CD4-positive, CD25-positive, alpha-beta regulatory T cell (primary cell): ENCODE data around the gene AADAC. TPM values are rescaled to one million over a fixed set of nuclear protein-coding genes. Genes with fewer than 3 reads are reported as not detected.
"Not testable (repeated sequence)": the region's sequence is repeated elsewhere in the genome, so short reads cannot be mapped to it uniquely, and the experiment has no call there.

Experiments used
- ATAC-seq, 2 donors: fragments of 150-1000 bp; cut with Tn5 transposase; one replicate each; pipeline ENCODE4 v1.10.0; 2021; ENCODE audit warnings: low read depth in 2 of 2, moderate number of reproducible peaks in 2 of 2, moderate library complexity in 1 of 2
- DNase-seq, 3 donors: peaks; one replicate each; pipeline versions ENCODE4 v3.0.0 to v3.0.0-alpha.2; 2012 to 2022; ENCODE audit warnings: mixed read lengths in 1 of 3
- H3K27ac ChIP-seq: one replicate; pipeline ENCODE4 v1.7.0; 2013; ENCODE audit warnings: mild to moderate bottlenecking, low read length; ENCODE audit not compliant: insufficient read depth, poor library complexity, severe bottlenecking
- H3K27me3 ChIP-seq: one replicate; pipeline ENCODE4 v1.7.0; 2013; ENCODE audit warnings: low read length; ENCODE audit not compliant: control insufficient read depth, insufficient read depth
- H3K36me3 ChIP-seq: one replicate; pipeline ENCODE4 v1.7.0; 2013; ENCODE audit warnings: mild to moderate bottlenecking, low read length, moderate library complexity; ENCODE audit not compliant: control insufficient read depth, insufficient read depth
- H3K4me1 ChIP-seq: 2 replicates; pipeline ENCODE4 v1.7.0; 2013; ENCODE audit warnings: mild to moderate bottlenecking, low read length; ENCODE audit not compliant: insufficient read depth, control insufficient read depth, poor library complexity, severe bottlenecking
- H3K4me3 ChIP-seq: one replicate; pipeline ENCODE4 v1.7.0; 2013; ENCODE audit warnings: low read depth, mild to moderate bottlenecking, low read length, moderate library complexity
- H3K9me3 ChIP-seq, 2 experiments: 1 replicate in 1 of 2; 2 replicates in 1 of 2; pipeline ENCODE4 v1.7.0; 2013; ENCODE audit warnings: low read length in 2 of 2, mild to moderate bottlenecking in 1 of 2, moderate library complexity in 1 of 2; ENCODE audit not compliant: control insufficient read depth in 2 of 2
- H3K27ac Mint-ChIP-seq, 3 donors: one replicate each; pipeline ENCODE4 v1.8.0; 2020 to 2022; ENCODE audit warnings: mild to moderate bottlenecking in 3 of 3, mixed read lengths in 3 of 3, moderate library complexity in 2 of 3
- H3K27me3 Mint-ChIP-seq: one replicate; pipeline ENCODE4 v1.8.0; 2022; ENCODE audit warnings: mild to moderate bottlenecking, mixed read lengths
- H3K36me3 Mint-ChIP-seq: one replicate; pipeline ENCODE4 v1.8.0; 2020; ENCODE audit warnings: mixed read lengths
- H3K4me1 Mint-ChIP-seq, 4 donors: one replicate each; pipeline ENCODE4 v1.8.0; 2020 to 2022; ENCODE audit warnings: mixed read lengths in 4 of 4, mild to moderate bottlenecking in 1 of 4
- H3K4me3 Mint-ChIP-seq, 4 donors: one replicate each; pipeline ENCODE4 v1.8.0; 2020 to 2022; ENCODE audit warnings: mild to moderate bottlenecking in 4 of 4, mixed read lengths in 4 of 4, moderate library complexity in 3 of 4
- H3K9me3 Mint-ChIP-seq, 7 donors: one replicate each; pipeline ENCODE4 v1.8.0; 2020 to 2022; ENCODE audit warnings: mixed read lengths in 7 of 7, mild to moderate bottlenecking in 3 of 7, moderate library complexity in 2 of 7
- polyA plus RNA-seq, 4 donors: library from polyadenylated mRNA; unstranded; fragments of 300-500 nt; fragmentation: Illumina TruSeq; gene quantifications; one replicate each; pipeline ENCODE4 v1.2.3, GENCODE V29; 2021
- total RNA-seq: library from RNA; stranded (reverse); gene quantifications from one replicate; pipeline ENCODE4 v1.2.3, GENCODE V29; 2022

Gene AADAC
- total and polyA plus RNA-seq, 5 donors from 2014 or later = not detected

- no peaks in the 10 kb centered on the region for H3K36me3 ChIP-seq
- no peaks in the 10 kb centered on the region for H3K4me1 ChIP-seq
- Mint-ChIP-seq H3K36me3 (no peaks in the 10 kb centered on the region), H3K4me3 (no peak overlapping the region), H3K27me3 (peaks cover 19% of the 10 kb centered on the region), H3K9me3 (peaks cover 0 to 8% (median 0%) of the 10 kb centered on the region in 7 donors), H3K4me1 (no peaks in the 10 kb centered on the region), H3K27ac (no peak overlapping the region)
- no peak for DNase-seq
- ATAC-seq = no peak
- no peak overlapping the region for H3K4me3 ChIP-seq
- no peaks in the 10 kb centered on the region for H3K9me3 ChIP-seq
- no peak overlapping the region for H3K27ac ChIP-seq
- H3K27me3 ChIP-seq = peaks cover 8% of the 10 kb centered on the region
Observed at GRCh38 chr3:151843275-151843674, 29.4 kb downstream of the AADAC start.

- Histone ChIP-seq H3K36me3 (no peaks in the 10 kb centered on the region), H3K27ac (no peak overlapping the region), H3K9me3 (no peaks in the 10 kb centered on the region), H3K4me1 (no peaks in the 10 kb centered on the region), H3K4me3 (no peak overlapping the region), H3K27me3 (peaks cover 8% of the 10 kb centered on the region)
- H3K4me3 Mint-ChIP-seq = no peak overlapping the region
- peaks cover 24% of the 10 kb centered on the region for H3K27me3 Mint-ChIP-seq
- no peaks in the 10 kb centered on the region for H3K36me3 Mint-ChIP-seq
- no peak overlapping the region for H3K27ac Mint-ChIP-seq
- ATAC-seq (no peak), DNase-seq (no peak)
- no peaks in the 10 kb centered on the region for H3K4me1 Mint-ChIP-seq
- H3K9me3 Mint-ChIP-seq = peaks cover 0 to 8% (median 0%) of the 10 kb centered on the region in 7 donors
Observed at GRCh38 chr3:151845306-151845905, 31.5 kb downstream of the AADAC start.

GRCh38 chr3:151850065-151850464 lies 36.1 kb downstream of the AADAC start:
- not testable (repeated sequence) for H3K27me3 ChIP-seq, ATAC-seq, H3K9me3 ChIP-seq, H3K4me3 Mint-ChIP-seq, H3K36me3 Mint-ChIP-seq, H3K4me1 Mint-ChIP-seq, H3K27ac Mint-ChIP-seq, H3K36me3 ChIP-seq, H3K4me3 ChIP-seq, DNase-seq, H3K4me1 ChIP-seq, H3K27ac ChIP-seq
- Mint-ChIP-seq H3K27me3 (peaks cover 16% of the 10 kb centered on the region), H3K9me3 (peaks cover 0 to 10% (median 5%) of the 10 kb centered on the region in 7 donors)

- no peak overlapping the region for H3K27ac Mint-ChIP-seq
- no peak overlapping the region for H3K4me3 ChIP-seq
- H3K36me3 Mint-ChIP-seq = no peaks in the 10 kb centered on the region
- peaks cover 12% of the 10 kb centered on the region for H3K27me3 Mint-ChIP-seq
- H3K9me3 Mint-ChIP-seq = peaks cover 0 to 10% (median 1%) of the 10 kb centered on the region in 7 donors
- H3K4me3 Mint-ChIP-seq = no peak overlapping the region
- H3K4me1 ChIP-seq = no peaks in the 10 kb centered on the region
- no peaks in the 10 kb centered on the region for H3K36me3 ChIP-seq
- H3K9me3 ChIP-seq = no peaks in the 10 kb centered on the region
- peaks cover 5% of the 10 kb centered on the region for H3K27me3 ChIP-seq
- H3K4me1 Mint-ChIP-seq = peaks cover 0 to 3% (median 0%) of the 10 kb centered on the region in 4 donors
- DNase-seq = no peak
- ATAC-seq = no peak
- H3K27ac ChIP-seq = no peak overlapping the region
Observed at GRCh38 chr3:151852074-151852811, 38.3 kb downstream of the AADAC start.

GRCh38 chr3:151856118-151856517 lies 42.2 kb downstream of the AADAC start:
- peaks cover 0 to 5% (median 0%) of the 10 kb centered on the region in 7 donors for H3K9me3 Mint-ChIP-seq
- ATAC-seq (no peak), DNase-seq (no peak)
- no peak overlapping the region for H3K4me3 Mint-ChIP-seq
- H3K9me3 ChIP-seq = no peaks in the 10 kb centered on the region
- H3K27ac Mint-ChIP-seq = no peak overlapping the region
- H3K36me3 ChIP-seq = no peaks in the 10 kb centered on the region
- peaks cover 3% of the 10 kb centered on the region for H3K27me3 Mint-ChIP-seq
- no peak overlapping the region for H3K4me3 ChIP-seq
- H3K4me1 Mint-ChIP-seq = peaks cover 0 to 3% (median 0%) of the 10 kb centered on the region in 4 donors
- no peaks in the 10 kb centered on the region for H3K4me1 ChIP-seq
- no peak overlapping the region for H3K27ac ChIP-seq
- no peaks in the 10 kb centered on the region for H3K36me3 Mint-ChIP-seq
- peaks cover 5% of the 10 kb centered on the region for H3K27me3 ChIP-seq

- H3K9me3 Mint-ChIP-seq = peaks cover 0 to 2% (median 0%) of the 10 kb centered on the region in 7 donors
- no peak overlapping the region for H3K4me3 Mint-ChIP-seq
- H3K36me3 Mint-ChIP-seq = no peaks in the 10 kb centered on the region
- H3K36me3 ChIP-seq = no peaks in the 10 kb centered on the region
- H3K27me3 ChIP-seq = peaks cover 5% of the 10 kb centered on the region
- H3K27ac ChIP-seq = no peak overlapping the region
- no peaks in the 10 kb centered on the region for H3K9me3 ChIP-seq
- no peak overlapping the region for H3K4me3 ChIP-seq
- ATAC-seq = no peak
- no peak for DNase-seq
- H3K27me3 Mint-ChIP-seq = no peaks in the 10 kb centered on the region
- no peak overlapping the region for H3K27ac Mint-ChIP-seq
- peaks cover 0 to 3% (median 0%) of the 10 kb centered on the region in 4 donors for H3K4me1 Mint-ChIP-seq
- no peaks in the 10 kb centered on the region for H3K4me1 ChIP-seq
Observed at GRCh38 chr3:151856641-151857040, 42.7 kb downstream of the AADAC start.

- Histone ChIP-seq H3K36me3 (no peaks in the 10 kb centered on the region), H3K27ac (no peak overlapping the region), H3K4me1 (no peaks in the 10 kb centered on the region), H3K4me3 (no peak overlapping the region), H3K9me3 (no peaks in the 10 kb centered on the region), H3K27me3 (peaks cover 5% of the 10 kb centered on the region)
- H3K4me3 Mint-ChIP-seq = no peak overlapping the region
- H3K4me1 Mint-ChIP-seq = no peaks in the 10 kb centered on the region
- DNase-seq (no peak), ATAC-seq (no peak)
- no peak overlapping the region for H3K27ac Mint-ChIP-seq
- peaks cover 0 to 2% (median 0%) of the 10 kb centered on the region in 7 donors for H3K9me3 Mint-ChIP-seq
- H3K36me3 Mint-ChIP-seq = no peaks in the 10 kb centered on the region
- H3K27me3 Mint-ChIP-seq = peaks cover under 1% of the 10 kb centered on the region
Observed at GRCh38 chr3:151859233-151859673, 45.3 kb downstream of the AADAC start.

- DNase-seq = no peak
- Histone ChIP-seq H3K36me3 (no peaks in the 10 kb centered on the region), H3K27me3 (peaks cover 3% of the 10 kb centered on the region), H3K9me3 (no peaks in the 10 kb centered on the region), H3K27ac (no peak overlapping the region), H3K4me1 (no peaks in the 10 kb centered on the region), H3K4me3 (no peak overlapping the region)
- H3K4me1 Mint-ChIP-seq = no peaks in the 10 kb centered on the region
- no peak overlapping the region for H3K27ac Mint-ChIP-seq
- no peak overlapping the region for H3K4me3 Mint-ChIP-seq
- peaks cover 6% of the 10 kb centered on the region for H3K27me3 Mint-ChIP-seq
- no peaks in the 10 kb centered on the region for H3K9me3 Mint-ChIP-seq
- no peaks in the 10 kb centered on the region for H3K36me3 Mint-ChIP-seq
- ATAC-seq = no peak
Observed at GRCh38 chr3:151859905-151860304, 46.0 kb downstream of the AADAC start.
